Measurements from ENCODE around the gene ARRB2. TPM values are rescaled to one million over a fixed set of nuclear protein-coding genes. Genes with fewer than 3 reads are reported as not detected.

Gene ARRB2
- total and polyA plus RNA-seq, 2 of the 4 experiments (the other 2 are of a cell fraction): 3.9 to 10.6 TPM

DNA sequence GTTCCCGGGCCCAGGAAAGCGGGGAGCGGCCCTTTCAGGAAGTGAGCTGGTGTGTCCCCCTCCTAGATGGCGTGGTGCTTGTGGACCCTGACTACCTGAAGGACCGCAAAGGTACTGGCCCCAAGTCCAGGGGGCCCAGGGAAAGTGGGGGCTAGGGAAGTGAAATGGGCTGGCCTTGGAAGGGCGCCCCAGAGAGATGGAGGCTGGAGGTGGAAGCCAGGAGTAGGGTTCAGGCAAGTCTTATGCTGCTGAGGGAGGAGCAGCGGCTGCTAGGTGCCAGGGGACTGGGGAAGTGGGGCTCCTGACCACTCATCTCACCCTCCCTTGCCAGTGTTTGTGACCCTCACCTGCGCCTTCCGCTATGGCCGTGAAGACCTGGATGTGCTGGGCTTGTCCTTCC is 5.6 kb downstream of the ARRB2 start:
- no peak overlapping the region for H3K23ac ChIP-seq (ENCODE audit: low read depth, low read length)
- H2AK5ac ChIP-seq (ENCODE audit: low read depth, low read length): no peak overlapping the region
- H3K79me1 ChIP-seq (ENCODE audit: low read depth in 1 of 2, low read length in 2 of 2): peaks cover 0 to 3% of the 10 kb centered on the region in 2 experiments; a peak in 2 of 4 replicates
- ChIA-PET CTCF (no interaction called here), POLR2A (ENCODE audit: unreplicated experiment) (no interaction called here)
- 0 out of 2 replicates have a peak, but pooled peaks cover 4% of the 10 kb centered on the region for H3K9me1 ChIP-seq (ENCODE audit: insufficient read depth, low read length)
- H3K56ac ChIP-seq (ENCODE audit: extremely low read depth, insufficient read depth, low read length): no peak overlapping the region
- no peak overlapping the region for H3K4me3 ChIP-seq (ENCODE audit: insufficient read depth, low read depth, low read length)
- no peaks in the 10 kb centered on the region for H4K20me1 ChIP-seq (ENCODE audit: insufficient read depth, low read length)
- H3K27me3 ChIP-seq (ENCODE audit: control insufficient read depth, insufficient read depth, low read length): no peaks in the 10 kb centered on the region
- no peak overlapping the region for H2AFZ ChIP-seq (replicated peaks; ENCODE audit: low read length, poor library complexity)
- in situ Hi-C loops (cut with MboI; ENCODE audit: low sequenced_read_pairs) (loop anchor here (10.0 kb wide), 1 partner anchor 169 kb away; no protein-coding TSS in a partner anchor), intact Hi-C loops (cut with micrococcal nuclease) (no loop called here), dilution Hi-C loops (cut with HindIII; ENCODE audit: low sequenced_read_pairs, unreplicated experiment) (no loop called here)
- no peak overlapping the region for H3K4me2 ChIP-seq (ENCODE audit: low read depth, low read length)
- BruUV-seq (replicated peaks): no TSS peak
- H2BK5ac ChIP-seq (ENCODE audit: low read depth, low read length, poor library complexity, severe bottlenecking): no peak overlapping the region
- H4K91ac ChIP-seq (ENCODE audit: insufficient read depth, low read depth, low read length): no peak overlapping the region
- H3K4ac ChIP-seq (ENCODE audit: low read depth, low read length): no peak overlapping the region
- H2BK15ac ChIP-seq (ENCODE audit: low read depth, low read length): no peak overlapping the region
- no peaks in the 10 kb centered on the region for H3K9me3 ChIP-seq (ENCODE audit: control insufficient read depth, insufficient read depth, low read length)
- no peak overlapping the region for H3K18ac ChIP-seq (ENCODE audit: low read depth, low read length)
- ATAC-seq (ENCODE audit: low read depth): no peak
- no peak overlapping the region for H2BK20ac ChIP-seq (ENCODE audit: low read depth, low read length)
- H3K4me1 ChIP-seq (ENCODE audit: control insufficient read depth, insufficient read depth, low read length): peaks cover 2% of the 10 kb centered on the region; the same call in 1 of the 2 replicates
- no peak overlapping the region for H3K27ac ChIP-seq (ENCODE audit: insufficient read depth, low read length)
- peaks cover 2% of the 10 kb centered on the region; the same call in 1 of the 2 replicates for H3K36me3 ChIP-seq (ENCODE audit: control insufficient read depth, insufficient read depth, low read length)
- no peak overlapping the region for H3K9ac ChIP-seq (ENCODE audit: low read depth, low read length)
- no peak overlapping the region for H4K5ac ChIP-seq (ENCODE audit: low read depth, low read length)
- TF ChIP-seq RCOR1 (IDR thresholded peaks at IDR 0.05; ENCODE audit: insufficient replicate concordance, low read length): no peak
- no peak for TF ChIP-seq FOS (IDR thresholded peaks at IDR 0.05; ENCODE audit: low read depth, low read length)
- WGBS, 2 experiments (ENCODE audit: extremely low coverage in 2 of 2, insufficient read length in 1 of 2): 100% methylated on average over 2 of the region's 10 CpGs; no CpG with 5 or more reads in 1 of the 2 experiments
- no peak overlapping the region for H3K14ac ChIP-seq (replicated peaks; ENCODE audit: low read depth, low read length)
- H4K8ac ChIP-seq (ENCODE audit: low read depth in 2 of 2, low read length in 2 of 2): no peak overlapping the region
- no peak for DNase-seq
- no peak overlapping the region for H2BK120ac ChIP-seq (ENCODE audit: low read depth, low read length)
- H2AK9ac ChIP-seq (replicated peaks; ENCODE audit: low read depth, low read length, poor library complexity): no peak overlapping the region
